Measurements from ENCODE around the gene UACA.

UACA gene

GRCh38 chr15:70714565-70714964 lies 48.8 kb downstream of the UACA start:
- POLR2A ChIA-PET (ENCODE audit: low non-redundant PET) = no interaction called here
- no peak overlapping the region for H3K27ac ChIP-seq
- DNase-seq (ENCODE audit: low spot score) = peak; percentile 40
- TF ChIP-seq CTCF (conservative IDR thresholded peaks at IDR 0.05; ENCODE audit: low read depth) = no peak
- CTCF ChIA-PET = interaction anchor here (1.0 to 1.5 kb wide), 2 partner anchors 8 to 161 kb away, joined by 3 to 11 read pairs; no protein-coding TSS in a partner anchor

- no peak for TF ChIP-seq CTCF (conservative IDR thresholded peaks at IDR 0.05; ENCODE audit: low read depth)
- H3K27ac ChIP-seq = no peak overlapping the region
- ChIA-PET CTCF (interaction anchor here (1.0 to 1.5 kb wide), 2 partner anchors 9 to 161 kb away, joined by 3 to 11 read pairs; no protein-coding TSS in a partner anchor), POLR2A (ENCODE audit: low non-redundant PET) (no interaction called here)
- no peak for DNase-seq (ENCODE audit: low spot score)
Measured at GRCh38 chr15:70714015-70714414, 49.3 kb downstream of the UACA start.

GRCh38 chr15:70712271-70712670 lies 51.1 kb downstream of the UACA start:
- no peak for DNase-seq (ENCODE audit: low spot score)
- ChIA-PET POLR2A (ENCODE audit: low non-redundant PET) (no interaction called here), CTCF (no interaction called here)
- no peak for TF ChIP-seq CTCF (conservative IDR thresholded peaks at IDR 0.05; ENCODE audit: low read depth)
- no peak overlapping the region for H3K27ac ChIP-seq

GRCh38 chr15:70710714-70711113 lies 52.6 kb downstream of the UACA start:
- TF ChIP-seq CTCF (conservative IDR thresholded peaks at IDR 0.05; ENCODE audit: low read depth) = no peak
- ChIA-PET CTCF (no interaction called here), POLR2A (ENCODE audit: low non-redundant PET) (no interaction called here)
- DNase-seq (ENCODE audit: low spot score) = no peak
- no peak overlapping the region for H3K27ac ChIP-seq

- ChIA-PET CTCF (no interaction called here), POLR2A (ENCODE audit: low non-redundant PET) (no interaction called here)
- no peak for DNase-seq (ENCODE audit: low spot score)
- no peak for TF ChIP-seq CTCF (conservative IDR thresholded peaks at IDR 0.05; ENCODE audit: low read depth)
- no peak overlapping the region for H3K27ac ChIP-seq
Measured at GRCh38 chr15:70708839-70709238, 54.5 kb downstream of the UACA start.

- CTCF ChIA-PET = no interaction called here
- no peak for TF ChIP-seq CTCF (conservative IDR thresholded peaks at IDR 0.05; ENCODE audit: low read depth)
- POLR2A ChIA-PET (ENCODE audit: low non-redundant PET) = no interaction called here
- DNase-seq (ENCODE audit: low spot score) = no peak
- no peak overlapping the region for H3K27ac ChIP-seq
Measured at GRCh38 chr15:70707686-70708300, 55.6 kb downstream of the UACA start.
